GM23338 (cell line): ENCODE measurements around the gene IRF1. TPM values are rescaled to one million over a fixed set of nuclear protein-coding genes. Genes with fewer than 3 reads are reported as not detected.

Experiments used
- ATAC-seq: fragments of 200-7000 bp; cut with Tn5 transposase; 3 replicates; pipeline ENCODE4 v1.9.1; 2020
- DNase-seq: peaks from one replicate; pipeline ENCODE4 v3.0.0-alpha.2; 2015; ENCODE audit warnings: low spot score
- H2AFZ ChIP-seq: fragments of 200-600 bp; sonication (generic); 2 replicates; pipeline ENCODE4 v1.8.0; 2016; ENCODE audit warnings: antibody characterized with exemption, mild to moderate bottlenecking, moderate library complexity
- H3F3A ChIP-seq: fragments of 200-600 bp; sonication (generic); replicated peaks from 2 replicates; pipeline ENCODE4 v1.8.0; 2017; ENCODE audit warnings: antibody characterized with exemption, mixed run types, low read depth
- H3K27ac ChIP-seq: fragments of 200-600 bp; sonication (generic); 2 replicates; pipeline ENCODE4 v1.6.1; 2016; ENCODE audit warnings: low read depth
- H3K27me3 ChIP-seq: fragments of 200-600 bp; sonication (generic); 2 replicates; pipeline ENCODE4 v1.8.0; 2016; ENCODE audit warnings: mild to moderate bottlenecking, mixed run types, moderate library complexity; ENCODE audit not compliant: insufficient read depth
- H3K36me3 ChIP-seq: fragments of 200-600 bp; sonication (generic); 2 replicates; pipeline ENCODE4 v1.8.0; 2016; ENCODE audit warnings: mild to moderate bottlenecking; ENCODE audit not compliant: insufficient read depth
- H3K4me1 ChIP-seq: fragments of 200-600 bp; sonication (generic); 2 replicates; pipeline ENCODE4 v1.8.0; 2016; ENCODE audit warnings: mild to moderate bottlenecking, moderate library complexity; ENCODE audit not compliant: insufficient read depth
- H3K4me2 ChIP-seq: fragments of 200-600 bp; sonication (generic); 2 replicates; pipeline ENCODE4 v1.7.1; 2017; ENCODE audit warnings: mixed run types
- H3K4me3 ChIP-seq: fragments of 200-600 bp; sonication (generic); 2 replicates; pipeline ENCODE4 v1.6.1; 2016; ENCODE audit warnings: mixed run types
- H3K79me2 ChIP-seq: fragments of 200-600 bp; sonication (generic); replicated peaks from 2 replicates; pipeline ENCODE4 v1.8.0; 2017; ENCODE audit warnings: mild to moderate bottlenecking; ENCODE audit not compliant: insufficient read depth
- H3K9me2 ChIP-seq: fragments of 200-600 bp; sonication (generic); 2 replicates; pipeline ENCODE4 v1.8.0; 2017; ENCODE audit not compliant: insufficient read depth
- H4K20me1 ChIP-seq: fragments of 200-600 bp; sonication (generic); replicated peaks from 2 replicates; pipeline ENCODE4 v1.8.0; 2017; ENCODE audit warnings: mild to moderate bottlenecking; ENCODE audit not compliant: insufficient read depth
- H3K27ac Mint-ChIP-seq: 2 replicates; pipeline ENCODE4 v1.8.0; 2020; ENCODE audit warnings: inconsistent platforms, mild to moderate bottlenecking, moderate library complexity, mixed read lengths
- H3K27me3 Mint-ChIP-seq: 3 replicates; pipeline ENCODE4 v1.8.0; 2022; ENCODE audit warnings: low read depth, mild to moderate bottlenecking, moderate library complexity, mixed read lengths, inconsistent platforms; ENCODE audit not compliant: insufficient read depth, poor library complexity
- H3K36me3 Mint-ChIP-seq: 3 replicates; pipeline ENCODE4 v1.8.0; 2021; ENCODE audit warnings: low read depth, mild to moderate bottlenecking, inconsistent platforms, moderate library complexity, mixed read lengths
- H3K4me1 Mint-ChIP-seq: 3 replicates; pipeline ENCODE4 v1.8.0; 2020; ENCODE audit warnings: mild to moderate bottlenecking, inconsistent platforms, mixed read lengths
- H3K4me3 Mint-ChIP-seq: 3 replicates; pipeline ENCODE4 v1.8.0; 2021; ENCODE audit warnings: moderate library complexity, mild to moderate bottlenecking, inconsistent platforms, mixed read lengths
- H3K9me3 Mint-ChIP-seq: 3 replicates; pipeline ENCODE4 v1.8.0; 2020; ENCODE audit warnings: moderate library complexity, mild to moderate bottlenecking, inconsistent platforms, mixed read lengths
- CREB1 ChIP-seq: fragments of 250-450 bp; sonication (Bioruptor Pico); IDR thresholded peaks from 2 replicates; pipeline ENCODE4 v1.5.0; 2020; ENCODE audit warnings: low read depth, mild to moderate bottlenecking, moderate library complexity
- CTCF ChIP-seq, 2 experiments: fragments of 200-600 bp in 1 of 2; sonication (generic) in 1 of 2; conservative IDR thresholded peaks; 2 replicates each; pipeline versions ENCODE4 v1.5.1 to v1.6.1; 2016 to 2017; ENCODE audit warnings: antibody characterized with exemption in 2 of 2, low read depth in 2 of 2, mild to moderate bottlenecking in 2 of 2, moderate library complexity in 1 of 2
- ETS1 ChIP-seq: IDR thresholded peaks from 2 replicates; pipeline ENCODE4 v1.6.1; 2016; ENCODE audit warnings: antibody characterized with exemption
- EZH2 ChIP-seq: fragments of 200-600 bp; sonication (generic); IDR thresholded peaks from one replicate; pipeline ENCODE4 v1.8.0; 2017; ENCODE audit warnings: antibody characterized with exemption, mild to moderate bottlenecking, low read depth; ENCODE audit not compliant: unreplicated experiment
- EZH2phosphoT487 ChIP-seq: fragments of 200-600 bp; sonication (generic); IDR thresholded peaks from one replicate; pipeline ENCODE4 v1.8.1; 2018; ENCODE audit warnings: antibody characterized with exemption; ENCODE audit not compliant: unreplicated experiment
- JUNB ChIP-seq: IDR thresholded peaks from one replicate; pipeline ENCODE4 v1.6.1; 2016; ENCODE audit warnings: antibody characterized with exemption; ENCODE audit not compliant: unreplicated experiment
- NANOG ChIP-seq: IDR thresholded peaks from 2 replicates; pipeline ENCODE4 v1.6.1; 2016; ENCODE audit warnings: antibody characterized with exemption, borderline replicate concordance
- POLR2AphosphoS5 ChIP-seq: IDR thresholded peaks from 2 replicates; pipeline ENCODE4 v1.6.1; 2016; ENCODE audit warnings: antibody characterized with exemption, low read depth
- REST ChIP-seq: IDR thresholded peaks from one replicate; pipeline ENCODE4 v1.6.1; 2018; ENCODE audit warnings: antibody characterized with exemption; ENCODE audit not compliant: unreplicated experiment
- STAT1 ChIP-seq: IDR thresholded peaks from one replicate; pipeline ENCODE4 v1.6.1; 2016; ENCODE audit warnings: antibody characterized with exemption; ENCODE audit not compliant: unreplicated experiment
- ZNF331 ChIP-seq: fragments of 250-450 bp; sonication (Bioruptor Pico); IDR thresholded peaks from 2 replicates; pipeline ENCODE4 v1.5.0; 2020; ENCODE audit warnings: low read depth, mild to moderate bottlenecking, moderate library complexity
- ZNF462 ChIP-seq: fragments of 250-450 bp; sonication (Bioruptor Pico); IDR thresholded peaks from 2 replicates; pipeline ENCODE4 v1.5.0; 2020; ENCODE audit warnings: mild to moderate bottlenecking, moderate library complexity
- polyA plus RNA-seq: library from polyadenylated mRNA; unstranded; fragments of >200 nt; fragmentation: Nextera tagmentation; extraction: Ambion mirVana; gene quantifications from 2 replicates; pipeline ENCODE4 v1.2.1, GENCODE V29; 2016
- total RNA-seq: library from RNA; depleted of rRNA; stranded (reverse); fragments of >200 nt; shearing (Covaris generic); gene quantifications from 2 replicates; pipeline ENCODE4 v1.2.3, GENCODE V29; 2014

Gene IRF1
- total and polyA plus RNA-seq, 2 experiments from 2014 or later: 6.9 to 8.6 TPM

GRCh38 chr5:132459031-132459982 is 31.3 kb downstream of the IRF1 start:
- no peak for TF ChIP-seq POLR2AphosphoS5
- TF ChIP-seq REST: no peak
- TF ChIP-seq EZH2phosphoT487: no peak
- no peak for TF ChIP-seq JUNB
- TF ChIP-seq EZH2: no peak
- TF ChIP-seq STAT1: no peak
- no peak for TF ChIP-seq CREB1 (CRISPR knock-in tag)
- TF ChIP-seq CTCF (conservative IDR thresholded peaks at IDR 0.05; ENCODE audit: low read depth in 2 of 2): no peak
- no peak for TF ChIP-seq ZNF462 (CRISPR knock-in tag)
- TF ChIP-seq ETS1: no peak
- TF ChIP-seq NANOG: no peak
- TF ChIP-seq ZNF331: no peak
- no peak for ATAC-seq
- H3K9me3 Mint-ChIP-seq: no peaks in the 10 kb centered on the region; the same call in 2 of the 3 replicates
- H3K36me3 Mint-ChIP-seq: no peaks in the 10 kb centered on the region; the same call in 2 of the 3 replicates
- H3K27me3 Mint-ChIP-seq: peaks cover 6% of the 10 kb centered on the region
- H3K27me3 ChIP-seq: no peaks in the 10 kb centered on the region
- H3K27ac Mint-ChIP-seq: no peak overlapping the region
- H3K4me3 ChIP-seq: no peak overlapping the region
- peaks cover 34% of the 10 kb centered on the region for H3K4me1 Mint-ChIP-seq
- no peak for DNase-seq
- no peaks in the 10 kb centered on the region for H3K79me2 ChIP-seq
- no peak overlapping the region for H3K4me2 ChIP-seq
- no peaks in the 10 kb centered on the region for H3F3A ChIP-seq
- H2AFZ ChIP-seq: no peak overlapping the region
- no peaks in the 10 kb centered on the region for H3K9me2 ChIP-seq
- H3K27ac ChIP-seq: no peak overlapping the region
- H4K20me1 ChIP-seq: no peaks in the 10 kb centered on the region
- no peaks in the 10 kb centered on the region for H3K36me3 ChIP-seq
- H3K4me3 Mint-ChIP-seq: no peak overlapping the region
- peaks cover 23% of the 10 kb centered on the region for H3K4me1 ChIP-seq
